CD4-positive, alpha-beta T cell treated with Interleukin-6 for 4 hours (primary cell): ENCODE measurements around the gene LGI4.

ENCODE experiments used
- DNase-seq: peaks from one replicate; pipeline ENCODE4 v3.0.0-alpha.2; 2020; ENCODE audit warnings: mixed read lengths

LGI4 gene

DNA sequence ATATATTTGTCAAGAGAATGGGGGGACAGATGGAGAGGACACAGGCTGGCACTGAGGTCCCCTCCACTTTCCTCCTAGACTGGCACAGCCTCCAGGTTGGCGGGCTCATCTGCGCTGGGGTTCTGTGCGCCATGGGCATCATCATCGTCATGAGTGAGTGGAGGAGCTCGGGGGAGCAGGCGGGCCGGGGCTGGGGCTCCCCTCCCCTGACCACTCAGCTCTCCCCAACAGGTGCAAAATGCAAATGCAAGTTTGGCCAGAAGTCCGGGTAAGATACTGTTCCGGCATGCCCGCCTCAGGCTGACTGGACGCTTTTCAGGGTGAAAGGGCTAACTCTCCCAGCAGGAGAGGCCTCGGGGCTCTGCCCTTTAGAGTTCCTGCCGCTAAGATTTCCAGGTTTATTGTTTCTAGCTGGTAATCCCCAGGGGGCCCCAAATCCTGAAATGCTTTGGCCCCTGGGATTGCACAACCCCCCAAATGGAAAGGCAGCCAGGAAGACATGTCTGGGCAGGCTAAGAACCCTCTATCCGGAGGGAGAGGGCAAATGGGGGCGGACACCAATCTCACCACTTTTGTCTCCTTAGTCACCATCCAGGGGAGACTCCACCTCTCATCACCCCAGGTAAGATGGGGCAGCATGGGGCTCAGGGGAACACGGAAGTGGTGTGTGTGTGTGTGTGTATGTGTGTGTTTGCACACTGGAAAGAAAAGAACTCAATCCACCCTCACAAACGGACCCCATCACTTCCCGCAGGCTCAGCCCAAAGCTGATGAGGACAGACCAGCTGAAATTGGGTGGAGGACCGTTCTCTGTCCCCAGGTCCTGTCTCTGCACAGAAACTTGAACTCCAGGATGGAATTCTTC lies 11.9 kb downstream of the LGI4 start:
- DNase-seq, result no peak

DNA sequence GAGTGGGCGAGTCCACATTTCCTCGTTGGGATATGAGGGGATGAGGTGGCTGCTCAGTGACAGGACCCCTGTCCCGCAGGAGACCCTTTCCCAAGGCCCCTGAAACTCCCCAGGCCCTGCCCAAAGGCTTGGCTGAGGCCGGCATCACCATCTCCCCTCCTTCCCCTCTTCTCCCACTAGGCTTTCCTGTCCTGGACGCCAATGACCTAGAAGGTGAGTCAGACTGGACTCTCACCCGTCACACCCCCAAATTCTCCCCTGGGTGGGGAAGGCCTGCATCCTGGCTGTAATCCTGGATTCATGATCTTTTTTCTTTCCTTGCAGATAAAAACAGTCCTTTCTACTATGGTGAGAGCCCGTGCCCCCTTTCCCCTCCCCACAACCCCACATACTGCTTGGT lies 14.0 kb downstream of the LGI4 start:
- DNase-seq, result no peak

DNA sequence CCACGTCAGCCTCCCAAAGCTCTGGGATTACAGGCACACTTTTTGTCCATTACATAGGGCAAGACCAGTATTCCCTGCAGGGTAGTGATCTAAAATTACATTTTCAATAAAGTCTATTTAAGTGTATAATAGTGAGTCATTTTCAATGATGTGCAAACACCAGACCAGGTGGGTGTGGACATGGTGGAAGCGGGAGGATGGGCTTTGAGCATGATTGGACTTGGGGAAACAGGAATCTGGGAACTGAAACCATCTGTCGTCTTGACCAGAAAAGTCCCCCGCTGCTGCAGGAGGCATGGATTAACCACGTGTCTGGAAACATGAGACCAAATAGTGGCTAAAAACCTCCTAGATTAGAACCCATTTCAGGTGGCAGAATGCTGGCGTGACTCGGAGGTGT lies 14.4 kb downstream of the LGI4 start:
- DNase-seq, result no peak

DNA sequence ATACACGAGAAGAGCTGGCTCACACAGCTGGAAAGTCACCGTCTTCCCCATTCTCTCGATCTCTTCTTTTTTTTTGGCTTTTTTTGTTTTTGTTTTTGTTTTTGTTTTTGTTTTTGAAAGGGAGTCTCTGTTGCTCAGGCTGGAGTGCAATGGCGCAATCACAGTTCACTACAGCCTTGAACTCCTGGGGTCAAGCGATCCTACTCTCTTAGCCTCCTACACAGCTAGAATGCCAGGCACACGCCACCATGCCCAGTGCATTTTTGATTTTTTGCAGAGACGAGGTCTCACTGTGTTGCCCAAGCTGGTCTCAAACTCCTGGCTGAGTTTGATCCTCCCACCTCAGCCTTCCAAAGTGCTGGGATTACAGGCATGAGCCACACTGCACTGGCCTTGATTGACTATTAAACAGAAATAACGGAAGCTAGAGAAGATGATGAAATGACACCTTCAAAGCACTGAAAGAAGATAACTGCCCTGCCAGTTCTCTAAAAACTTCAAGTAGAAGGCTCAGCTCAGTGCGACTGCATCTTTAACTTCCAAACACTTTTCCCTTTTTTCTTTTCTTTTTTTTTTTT lies 15.2 kb downstream of the LGI4 start:
- no peak for DNase-seq

DNA sequence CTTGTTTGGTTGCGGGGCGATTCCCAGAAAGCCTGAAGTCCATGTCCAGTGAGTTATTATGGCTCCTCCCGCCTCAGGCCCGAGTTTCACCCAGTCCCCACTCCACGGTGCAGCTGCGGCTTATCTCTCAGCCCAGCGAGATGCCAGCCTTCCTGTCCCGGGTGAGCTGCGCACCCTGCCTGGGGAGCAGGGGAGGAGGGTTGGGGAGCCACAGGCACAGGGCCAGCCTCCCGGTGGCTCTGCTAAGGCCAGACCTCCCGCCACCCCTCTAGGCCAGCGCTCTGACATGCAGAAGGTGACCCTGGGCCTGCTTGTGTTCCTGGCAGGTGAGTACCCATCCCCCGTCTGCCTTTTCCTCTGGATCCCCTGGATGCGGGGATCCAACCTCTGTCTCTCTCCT lies 15.8 kb downstream of the LGI4 start:
- no peak for DNase-seq

DNA sequence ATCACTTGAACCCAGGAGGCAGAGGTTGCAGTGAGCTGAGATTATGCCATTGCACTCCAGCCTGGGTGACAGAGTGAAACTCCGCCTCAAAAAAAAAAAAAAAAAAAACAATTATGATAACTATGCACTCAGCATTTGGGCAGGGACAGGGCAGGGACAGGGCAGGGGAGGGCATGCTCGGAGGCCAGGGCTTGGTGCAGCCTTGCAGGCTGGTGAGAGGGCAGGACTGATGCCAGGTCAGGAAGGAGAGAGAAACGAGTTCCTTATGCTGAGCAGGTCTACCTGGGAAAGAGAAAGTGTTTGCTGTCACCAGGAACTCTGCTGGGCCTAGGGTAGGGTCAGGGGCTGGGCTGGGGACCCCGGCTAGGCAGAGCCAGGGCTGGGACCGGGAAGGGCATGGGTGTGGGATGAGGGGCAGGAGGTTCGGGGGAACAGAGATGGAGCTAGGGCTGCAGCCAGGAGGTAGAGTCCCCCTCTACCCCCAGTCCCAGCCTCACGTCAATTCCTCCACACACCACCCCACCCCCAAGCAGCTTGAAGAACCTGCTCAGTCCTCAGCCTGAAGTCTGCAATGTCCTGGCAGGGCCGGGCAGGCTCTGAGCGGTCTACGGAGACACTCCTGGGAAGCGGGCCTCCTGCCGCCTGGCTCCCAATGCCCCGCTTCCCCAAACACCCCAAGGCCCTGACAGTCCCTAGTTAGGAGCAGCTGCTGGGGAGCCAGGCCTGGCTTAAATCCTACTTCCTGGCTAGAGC lies 16.4 kb downstream of the LGI4 start:
- no peak for DNase-seq

DNA sequence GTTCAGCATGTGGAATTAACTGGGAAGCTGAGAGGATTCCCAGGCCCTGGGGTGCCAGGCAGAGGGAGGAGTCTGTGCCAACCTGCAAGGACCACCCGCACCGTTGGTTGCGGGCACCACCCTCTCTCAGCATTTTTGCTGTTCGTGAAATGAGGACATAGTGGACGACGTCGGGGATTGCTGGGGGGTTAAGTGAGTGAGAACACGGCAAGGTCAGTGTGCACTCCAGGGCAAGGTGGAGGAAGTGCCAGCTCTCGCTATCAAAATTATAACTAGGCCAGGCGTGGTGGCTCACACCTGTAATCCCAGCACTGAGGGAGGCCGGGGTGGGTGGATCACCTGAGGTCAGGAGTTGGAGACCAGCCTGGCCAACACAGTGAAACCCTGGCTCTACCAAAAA lies 17.1 kb downstream of the LGI4 start:
- no peak for DNase-seq

DNA sequence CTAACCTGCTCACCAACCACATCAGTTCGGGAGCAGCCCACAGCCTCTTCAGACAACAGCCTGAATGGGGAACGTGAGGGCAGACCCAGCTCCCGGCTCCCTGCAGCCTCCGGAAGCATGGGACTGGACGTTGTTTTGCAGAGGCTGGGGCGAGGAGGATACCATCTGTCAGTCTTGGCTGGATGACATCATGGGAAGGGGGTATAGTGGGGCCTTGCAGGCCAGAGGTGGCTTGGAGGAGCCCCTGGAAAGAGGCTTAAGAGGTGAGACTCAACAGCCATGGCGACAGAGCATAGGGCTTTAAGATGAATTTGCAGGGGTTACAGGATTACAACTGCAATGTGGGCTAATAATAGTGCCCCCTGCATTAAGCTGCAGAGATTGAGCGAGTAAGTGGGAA lies 17.7 kb downstream of the LGI4 start:
- DNase-seq, result no peak

DNA sequence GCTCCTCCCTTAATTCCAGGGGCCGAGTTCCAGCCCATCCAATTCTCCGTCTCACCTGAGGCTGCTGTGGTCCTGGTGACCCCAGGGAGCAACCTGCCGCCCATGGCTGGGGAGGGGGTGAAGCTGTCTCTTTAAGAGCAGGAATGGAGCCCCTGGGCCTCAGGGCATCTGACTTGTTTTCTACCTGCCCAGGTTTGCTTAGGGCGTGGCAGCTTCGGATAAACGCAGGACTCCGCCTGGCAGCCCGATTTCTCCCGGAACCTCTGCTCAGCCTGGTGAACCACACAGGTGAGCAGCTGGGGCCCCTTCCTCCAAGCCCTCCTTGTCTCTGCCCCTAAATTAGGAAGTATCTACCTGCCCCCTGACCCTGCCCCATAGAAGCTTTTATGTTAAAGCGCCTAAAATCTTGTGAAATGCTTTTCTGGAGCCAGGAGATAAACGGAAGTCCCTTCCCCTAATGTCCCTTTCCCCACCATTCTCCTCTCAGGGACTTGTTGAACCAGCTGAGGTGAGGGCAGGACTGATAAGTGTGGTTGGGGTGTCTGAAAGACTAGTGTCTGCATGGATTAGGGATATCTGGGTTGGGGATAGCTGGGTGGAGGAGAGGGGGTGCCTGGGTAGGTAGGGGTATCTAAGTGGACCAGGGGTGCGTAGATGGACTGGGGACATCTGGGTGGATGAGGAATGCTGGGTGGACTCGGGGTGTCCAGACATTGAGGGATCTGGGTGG lies 18.6 kb downstream of the LGI4 start:
- DNase-seq, result no peak

DNA sequence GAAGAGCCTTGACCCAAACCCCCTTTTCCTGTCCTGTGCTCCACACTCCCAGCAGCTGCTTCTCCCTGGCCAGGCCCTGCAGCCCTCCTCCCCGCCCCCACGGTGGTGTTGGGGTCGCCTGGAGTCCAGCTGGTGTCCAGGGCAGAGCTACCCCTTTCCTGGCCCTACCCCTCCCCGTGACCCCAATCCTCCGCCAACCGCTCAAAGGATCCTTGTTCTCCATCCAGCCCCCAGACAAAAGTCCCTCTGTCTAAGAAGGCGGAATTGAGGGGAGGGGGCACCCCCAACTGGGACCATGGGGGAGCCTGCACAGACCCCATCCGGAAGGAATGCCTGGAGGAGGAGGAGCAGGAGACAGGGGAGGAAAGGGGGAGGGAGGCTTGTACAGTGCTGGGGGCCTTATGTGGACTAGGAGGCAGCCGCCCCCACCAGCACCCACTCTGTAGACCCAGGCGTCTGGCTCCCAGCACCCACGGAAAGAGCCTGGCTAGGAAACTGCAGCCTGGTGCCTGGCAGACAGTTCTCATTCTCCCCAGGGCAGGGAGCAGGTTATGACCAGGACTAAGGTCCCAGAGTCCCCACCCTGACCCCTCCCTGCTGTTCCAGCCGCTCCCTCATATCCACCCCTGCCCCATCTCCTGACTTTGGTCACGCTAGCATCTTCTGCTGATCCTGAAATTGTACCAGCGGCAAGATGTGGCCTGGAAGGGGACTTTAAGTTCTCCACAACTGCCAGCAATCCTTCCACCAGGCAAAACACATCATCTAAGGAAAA lies 19.5 kb downstream of the LGI4 start, which contains the start of gene FXYD3:
TSS of gene FXYD3 (plus strand) at position 647 of the 775 bp plus-strand sequence. CDS start 3,554 bp downstream, outside the sequence.
- DNase-seq, result no peak

DNA sequence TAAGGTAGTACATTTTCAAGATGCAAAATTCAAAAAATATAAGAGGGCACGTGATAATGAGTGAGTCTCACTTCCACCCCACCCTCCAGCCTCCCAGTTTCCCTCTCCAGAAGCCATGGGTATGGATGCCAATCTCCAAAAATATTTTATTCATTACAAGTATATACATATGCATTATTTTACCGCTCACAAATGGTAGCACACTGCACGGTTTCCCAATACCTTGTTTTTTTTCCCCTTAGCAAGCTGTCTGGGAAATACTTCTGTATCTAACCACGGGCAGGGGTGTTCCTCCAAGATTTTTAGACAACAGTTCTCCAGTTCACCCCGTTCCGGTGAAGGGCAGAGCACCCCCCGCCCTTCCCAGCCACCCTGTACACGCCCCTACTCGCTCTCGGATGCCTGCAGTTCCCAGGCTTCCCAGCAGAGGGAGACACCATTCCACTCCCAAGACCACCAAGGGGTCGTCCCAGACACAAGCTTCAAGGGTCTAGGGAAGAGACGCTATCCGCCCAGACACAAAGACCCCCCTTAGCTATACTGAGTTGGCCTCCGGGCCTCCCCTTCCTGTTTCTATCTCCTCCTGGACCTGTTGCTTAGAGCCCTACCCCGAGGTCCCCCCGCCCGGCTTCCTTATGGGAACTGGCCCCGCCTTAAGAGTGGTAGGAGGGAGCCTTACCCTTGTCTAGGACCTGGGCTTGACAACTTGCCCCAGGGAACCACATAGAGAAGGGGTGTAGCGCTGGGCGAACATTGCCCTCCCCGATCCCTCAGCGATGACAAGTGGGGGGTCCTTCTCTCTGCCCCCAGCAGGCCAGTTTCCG lies 20.3 kb downstream of the LGI4 start:
- DNase-seq, result peak; percentile 74

DNA sequence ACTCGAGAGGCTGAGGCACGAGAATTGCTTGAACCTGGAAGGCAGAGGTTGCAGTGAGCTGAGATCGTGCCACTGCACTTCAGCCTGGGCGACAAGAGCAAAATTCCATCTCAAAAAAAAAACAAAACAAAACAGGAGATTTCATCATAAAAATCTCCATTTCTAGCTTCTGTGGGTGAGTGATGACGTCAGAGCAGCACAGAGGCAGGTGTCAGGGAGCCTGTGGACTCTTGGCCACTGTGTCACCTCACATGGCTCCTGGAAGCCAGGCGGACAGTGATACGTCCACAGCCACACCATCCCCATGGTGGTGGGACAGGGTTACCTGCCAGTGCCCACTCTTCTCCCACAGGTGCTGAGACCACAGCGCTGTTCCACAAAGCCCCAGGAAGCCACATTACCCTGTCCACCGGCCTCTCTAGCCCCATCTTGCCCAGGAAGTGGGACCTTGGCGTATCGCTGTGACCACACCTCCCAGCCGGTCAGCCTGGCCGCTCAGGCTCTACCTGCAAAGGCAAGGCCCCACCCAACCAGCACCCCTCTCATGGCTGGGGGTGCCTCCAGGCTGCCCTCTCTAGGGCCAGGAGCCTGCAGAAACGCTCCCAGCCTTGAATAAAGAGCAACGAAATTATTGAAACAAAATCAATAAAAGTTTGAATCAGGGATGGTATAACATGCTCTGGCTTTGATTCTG lies 21.7 kb downstream of the LGI4 start:
- no peak for DNase-seq

DNA sequence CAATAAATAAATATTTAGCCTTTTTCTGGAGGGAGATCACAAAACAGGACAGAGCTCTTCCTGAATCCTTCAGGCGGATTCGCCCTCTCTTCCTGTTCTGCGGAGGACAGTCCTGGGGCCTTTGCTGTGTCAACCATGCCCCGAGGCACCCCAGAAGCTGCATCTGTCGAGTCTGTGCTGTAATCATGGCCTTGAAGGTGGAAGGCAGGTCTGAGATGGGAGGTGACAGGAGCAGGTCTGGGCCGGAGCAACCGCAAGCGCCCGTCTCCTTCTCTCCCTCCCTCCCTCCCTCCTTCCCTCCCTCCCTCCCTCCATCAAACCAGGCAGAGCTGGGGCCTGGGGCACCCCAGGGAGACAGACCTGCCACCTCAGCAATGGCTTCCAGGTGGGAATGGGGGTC lies 23.9 kb downstream of the LGI4 start:
- DNase-seq, result no peak

DNA sequence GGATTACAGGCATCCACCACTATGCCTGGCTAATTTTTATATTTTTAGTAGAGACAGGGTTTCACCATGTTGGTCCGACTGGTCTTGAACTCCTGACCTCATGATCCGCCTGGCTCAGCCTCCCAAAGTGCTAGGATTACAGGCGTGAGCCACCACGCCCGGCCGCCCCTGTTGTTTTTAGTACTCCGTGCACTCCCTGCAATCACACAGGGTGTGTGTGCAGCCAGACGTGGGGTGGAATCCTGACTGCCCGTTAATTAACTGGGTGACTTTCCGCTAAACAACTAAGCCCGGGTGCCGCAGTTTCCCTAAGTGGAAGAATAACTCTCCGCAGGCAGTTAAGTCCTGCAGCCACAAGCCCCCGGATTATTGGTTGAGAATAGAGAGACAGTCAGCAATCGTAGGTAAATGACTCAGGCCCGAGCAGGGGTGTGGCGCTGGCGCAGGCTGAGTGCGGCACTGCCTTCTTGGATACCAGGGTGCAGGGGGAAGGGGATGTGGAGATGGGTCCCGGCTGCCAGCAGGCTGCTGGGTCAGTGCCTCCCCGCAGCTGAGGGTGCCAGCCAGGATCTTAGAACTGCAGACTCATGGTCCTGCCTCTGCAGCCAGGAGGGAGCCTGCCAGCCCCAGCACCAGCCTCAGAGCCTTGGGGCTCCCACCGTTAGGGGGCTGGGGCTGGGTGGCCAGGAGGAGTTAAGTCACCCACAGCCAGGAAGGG lies 25.3 kb downstream of the LGI4 start:
- no peak for DNase-seq

DNA sequence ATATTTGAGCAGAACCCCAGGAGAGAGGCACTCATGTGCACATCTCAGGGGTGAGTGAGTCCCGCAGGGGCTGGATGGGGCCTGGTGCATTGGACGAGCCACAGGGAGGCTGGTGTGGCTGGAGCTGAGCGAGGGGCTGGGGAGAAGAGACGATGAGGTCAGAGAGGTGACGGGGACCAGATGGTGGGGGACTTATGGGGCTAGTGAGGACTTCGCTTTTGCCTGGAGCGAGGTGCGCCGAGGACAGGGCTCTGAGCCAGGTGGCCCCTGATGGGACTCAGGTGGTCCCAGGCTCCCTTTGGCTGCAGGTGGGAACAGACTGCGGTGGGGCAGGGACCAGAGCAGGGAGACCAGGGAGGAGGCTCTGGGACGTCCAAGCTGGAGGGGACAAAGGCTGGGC lies 26.1 kb downstream of the LGI4 start:
- no peak for DNase-seq

DNA sequence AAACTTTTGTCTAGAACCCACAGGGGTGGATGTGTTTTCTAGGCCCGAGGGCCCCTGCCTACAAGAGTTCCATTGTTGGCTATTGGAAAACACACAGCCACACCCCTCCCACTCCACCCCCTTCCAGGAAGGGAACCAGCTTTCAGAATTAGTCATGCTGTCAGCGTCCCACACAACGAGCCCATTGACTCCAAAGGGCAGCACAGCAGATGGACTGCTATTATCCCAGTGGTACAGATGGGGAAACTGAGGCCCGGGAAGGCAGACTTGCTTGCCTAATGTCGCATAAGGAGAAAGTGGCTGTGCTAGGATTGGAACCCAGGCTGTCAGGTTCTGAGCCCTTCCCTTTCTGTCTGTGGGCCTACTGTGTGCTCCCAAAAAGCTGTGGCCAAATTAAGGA lies 27.3 kb downstream of the LGI4 start:
- no peak for DNase-seq

DNA sequence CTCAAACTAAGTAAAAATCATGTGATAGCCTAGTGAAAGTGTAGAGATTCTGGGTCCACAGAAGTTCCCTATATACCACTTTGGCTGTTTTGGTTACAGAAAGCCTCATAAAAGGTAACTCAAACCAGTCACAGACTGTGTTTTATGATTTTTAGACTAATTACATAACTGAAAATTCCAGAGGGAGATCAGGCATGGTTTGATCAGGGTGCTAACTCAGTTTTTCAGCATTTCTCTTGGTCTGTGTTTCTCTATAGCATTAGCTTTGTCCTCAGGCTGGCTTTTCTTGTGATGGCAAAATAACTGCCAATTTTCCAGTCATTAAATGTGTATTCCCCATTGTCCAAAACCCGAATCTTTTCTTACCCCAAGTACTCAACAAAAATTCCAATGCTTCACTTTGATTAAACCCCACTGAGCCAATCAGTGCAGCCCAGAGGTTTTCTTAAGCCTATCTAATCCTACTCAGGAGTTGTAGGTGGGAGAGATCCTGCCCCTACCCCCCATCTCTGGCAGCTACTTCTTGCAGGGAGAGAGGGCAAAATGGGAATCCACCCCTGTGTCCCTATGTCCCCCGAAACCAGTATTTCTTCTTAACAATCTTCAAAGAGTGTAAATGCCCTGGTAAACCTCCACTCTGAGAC lies 27.8 kb downstream of the LGI4 start:
- no peak for DNase-seq

DNA sequence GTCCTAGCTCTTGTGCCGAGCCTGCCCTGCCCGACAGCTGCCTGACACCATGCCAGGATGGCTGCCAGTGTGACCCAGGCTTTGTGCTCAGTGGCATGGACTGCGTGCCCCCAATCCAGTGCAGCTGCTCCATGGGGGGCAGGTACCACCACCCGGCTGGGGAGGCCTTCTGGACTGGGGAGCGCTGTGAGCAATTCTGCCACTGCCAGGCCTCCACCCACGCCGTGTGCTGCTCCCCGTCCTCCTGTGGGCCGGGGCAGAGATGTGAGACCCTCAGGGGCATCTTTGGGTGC lies 28.6 kb downstream of the LGI4 start:
- DNase-seq, result no peak

DNA sequence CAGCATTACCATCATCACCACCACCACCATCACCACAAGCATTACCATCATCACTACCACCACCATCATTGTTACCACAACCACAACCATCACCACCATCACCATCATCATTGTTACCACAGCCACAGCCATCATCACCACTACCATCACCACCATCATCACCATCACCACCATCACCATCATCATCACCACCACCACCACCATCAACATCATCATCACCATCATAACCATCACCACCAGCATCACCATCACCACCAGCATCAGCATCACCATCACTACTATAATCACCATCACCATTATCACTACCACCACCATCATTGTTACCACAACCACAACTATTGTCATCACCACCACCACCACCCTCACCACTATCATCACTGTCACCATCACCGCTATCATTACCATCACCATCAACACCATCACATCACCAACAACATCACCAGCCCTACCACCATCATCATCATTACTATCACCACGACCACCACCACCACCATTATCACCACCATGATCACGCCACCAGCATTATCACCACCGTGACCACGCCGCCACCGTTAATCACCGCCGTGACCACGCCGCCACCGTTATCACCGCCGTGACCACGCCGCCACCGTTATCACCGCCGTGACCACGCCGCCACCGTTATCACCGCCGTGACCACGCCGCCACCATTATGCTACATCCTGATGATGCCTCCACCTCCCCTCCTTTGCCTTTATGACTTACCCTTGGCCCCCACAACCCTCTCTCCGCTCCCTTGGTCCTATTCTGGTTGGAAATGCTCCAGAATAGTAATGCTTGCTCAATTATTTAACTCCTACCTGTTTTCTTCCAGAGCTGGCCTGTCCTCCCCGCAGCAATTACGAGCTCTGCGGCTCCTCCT lies 29.2 kb downstream of the LGI4 start:
- no peak for DNase-seq
